HFF-Myc (cell line): ENCODE results near the gene TRMT1.
A peak's percentile ranks its signal among the peaks of the same experiment; 100 is the strongest.
"Not testable (repeated sequence)": the region's sequence is repeated elsewhere in the genome, so short reads cannot be mapped to it uniquely, and the experiment has no call there.

Experiments
- DNase-seq: peaks from one replicate; pipeline ENCODE4 v3.0.0-alpha.2; 2011; ENCODE audit warnings: low read depth; ENCODE audit errors: extremely low read depth
- H3K4me3 ChIP-seq: replicated peaks from 2 replicates; pipeline ENCODE4 v1.5.1; 2011; ENCODE audit warnings: low read depth, mild to moderate bottlenecking, control low read depth, low read length
- CTCF ChIP-seq: IDR thresholded peaks from 2 replicates; pipeline ENCODE4 v1.5.1; 2012; ENCODE audit warnings: mild to moderate bottlenecking, low read depth, low read length, control low read depth; ENCODE audit errors: missing control alignments

TRMT1 gene

GRCh38 chr19:13116282-13117175 is at the start of gene TRMT1:
Gene TRMT1, minus strand, starts transcription at chr19:13116740. Its CDS starts 341 bp downstream, at chr19:13116399.
- TF ChIP-seq CTCF = no peak
- peak within 1 kb of the TSS; percentile 99 for H3K4me3 ChIP-seq
- peak; percentile 87 for DNase-seq

- not testable (repeated sequence) for DNase-seq
Measured at GRCh38 chr19:13166151-13166550, 49.6 kb upstream of the TRMT1 start.

GRCh38 chr19:13165162-13165997 is 48.8 kb upstream of the TRMT1 start:
- no peak overlapping the region for H3K4me3 ChIP-seq
- no peak for DNase-seq
- no peak for TF ChIP-seq CTCF

More at GRCh38 chr19:13166151-13166550, 49.6 kb upstream of the TRMT1 start:
- H3K4me3 ChIP-seq = not testable (repeated sequence)

GRCh38 chr19:13164343-13165161 is 48.0 kb upstream of the TRMT1 start:
- no peak for DNase-seq
- H3K4me3 ChIP-seq = peak overlapping the region; percentile 27
- TF ChIP-seq CTCF = no peak

- DNase-seq = no peak
- TF ChIP-seq CTCF = no peak
- peak overlapping the region; percentile 39 for H3K4me3 ChIP-seq
Measured at GRCh38 chr19:13163609-13164342, 47.2 kb upstream of the TRMT1 start.

- no peak for TF ChIP-seq CTCF
- DNase-seq = no peak
- peak overlapping the region; percentile 39 for H3K4me3 ChIP-seq
Measured at GRCh38 chr19:13162724-13163608, 46.4 kb upstream of the TRMT1 start.
